GM12891 (cell line): ENCODE measurements around the gene TTN.

ENCODE experiments used
- DNase-seq: peaks from one replicate; pipeline ENCODE4 v3.0.0; 2011; ENCODE audit warnings: low spot score; ENCODE audit not compliant: insufficient read length
- FAIRE-seq: peaks from 2 replicates; lab custom pipeline; 2011; peaks lifted over from hg19 to GRCh38; lab: Jason Lieb, UNC
- PAX5 ChIP-seq: IDR thresholded peaks from 2 replicates; pipeline ENCODE4 v1.6.1; 2011; ENCODE audit warnings: low read length, moderate library complexity, mild to moderate bottlenecking; ENCODE audit not compliant: insufficient read depth, severe bottlenecking
- POLR2A ChIP-seq: IDR thresholded peaks from 2 replicates; pipeline ENCODE4 v1.6.1; 2011; ENCODE audit warnings: low read depth, low read length, control low read depth
- POLR2AphosphoS5 ChIP-seq: IDR thresholded peaks from 2 replicates; pipeline ENCODE4 v1.6.1; 2011; ENCODE audit warnings: low read depth, low read length, control low read depth
- POU2F2 ChIP-seq: IDR thresholded peaks from 2 replicates; pipeline ENCODE4 v1.6.1; 2011; ENCODE audit warnings: low read depth, mild to moderate bottlenecking, control low read depth, low read length, moderate library complexity
- SPI1 ChIP-seq: IDR thresholded peaks from 2 replicates; pipeline ENCODE4 v1.6.1; 2011; ENCODE audit warnings: low read depth, low read length, control low read depth
- TAF1 ChIP-seq: IDR thresholded peaks from 2 replicates; pipeline ENCODE4 v1.6.1; 2011; ENCODE audit warnings: low read depth, low read length, control low read depth

Gene TTN

GRCh38 chr2:178761759-178762371, 45.4 kb downstream of the TTN start:
- TF ChIP-seq POLR2AphosphoS5 (no peak), SPI1 (no peak), POU2F2 (no peak), TAF1 (no peak), PAX5 (no peak), POLR2A (no peak)
- FAIRE-seq, result peak; percentile 84
- DNase-seq, result no peak

GRCh38 chr2:178756843-178757242, 50.4 kb downstream of the TTN start:
- no peak for DNase-seq
- peak; percentile 85 for FAIRE-seq
- no peak for TF ChIP-seq PAX5
- TF ChIP-seq POLR2A, result no peak
- TF ChIP-seq TAF1, result no peak
- TF ChIP-seq SPI1, result no peak
- no peak for TF ChIP-seq POLR2AphosphoS5
- TF ChIP-seq POU2F2, result no peak

- TF ChIP-seq POLR2A, result no peak
- no peak for TF ChIP-seq TAF1
- no peak for TF ChIP-seq SPI1
- TF ChIP-seq POLR2AphosphoS5, result no peak
- no peak for TF ChIP-seq POU2F2
- no peak for TF ChIP-seq PAX5
- DNase-seq, result no peak
These were observed 50.9 kb downstream of the TTN start for GRCh38 chr2:178756343-178756742.

GRCh38 chr2:178747767-178748166, 59.5 kb downstream of the TTN start:
- FAIRE-seq, result no peak
- no peak for DNase-seq
- no peak for TF ChIP-seq SPI1
- TF ChIP-seq POLR2AphosphoS5, result no peak
- no peak for TF ChIP-seq PAX5

More at GRCh38 chr2:178756343-178756742, 50.9 kb downstream of the TTN start:
- no peak for FAIRE-seq

GRCh38 chr2:178734518-178734917, 72.7 kb downstream of the TTN start:
- no peak for FAIRE-seq
- TF ChIP-seq TAF1, result no peak
- TF ChIP-seq POLR2A, result no peak
- TF ChIP-seq PAX5, result no peak
- no peak for TF ChIP-seq SPI1
- TF ChIP-seq POU2F2, result no peak
- TF ChIP-seq POLR2AphosphoS5, result no peak

GRCh38 chr2:178733975-178734374, 73.2 kb downstream of the TTN start:
- DNase-seq (no peak), FAIRE-seq (no peak)
- no peak for TF ChIP-seq POLR2A
- TF ChIP-seq PAX5, result no peak
- TF ChIP-seq POLR2AphosphoS5, result no peak
- no peak for TF ChIP-seq TAF1
- TF ChIP-seq SPI1, result no peak

More at GRCh38 chr2:178734518-178734917, 72.7 kb downstream of the TTN start:
- DNase-seq, result no peak

GRCh38 chr2:178732913-178733312, 74.3 kb downstream of the TTN start:
- DNase-seq (no peak), FAIRE-seq (no peak)
- TF ChIP-seq TAF1 (no peak), POLR2AphosphoS5 (no peak), PAX5 (no peak), POU2F2 (no peak), SPI1 (no peak), POLR2A (no peak)

- TF ChIP-seq PAX5 (no peak), POU2F2 (no peak), POLR2AphosphoS5 (no peak), POLR2A (no peak), SPI1 (no peak), TAF1 (no peak)
- DNase-seq (no peak), FAIRE-seq (no peak)
These were observed 75.9 kb downstream of the TTN start for GRCh38 chr2:178731300-178731699.

- DNase-seq (no peak), FAIRE-seq (no peak)
- no peak for TF ChIP-seq POLR2AphosphoS5
- TF ChIP-seq TAF1, result no peak
- TF ChIP-seq SPI1, result no peak
- no peak for TF ChIP-seq POLR2A
- no peak for TF ChIP-seq PAX5
- TF ChIP-seq POU2F2, result no peak
These were observed 77.2 kb downstream of the TTN start for GRCh38 chr2:178730049-178730448.

- TF ChIP-seq POU2F2 (no peak), PAX5 (no peak), POLR2A (no peak), TAF1 (no peak)
- no peak for FAIRE-seq
- no peak for DNase-seq
These were observed 83.4 kb downstream of the TTN start for GRCh38 chr2:178723786-178724346.
